Eye (tissue), 1 donor: ENCODE data around the gene TAGLN.

Experiments
- DNase-seq: peaks from one replicate; pipeline ENCODE4 v3.0.0-alpha.2; 2015

The TAGLN gene

GRCh38 chr11:117232092-117232878, 33.1 kb downstream of the TAGLN start, which contains the start of gene RNF214:
Gene RNF214, plus strand, starts transcription at chr11:117232671. Its CDS starts 1,602 bp downstream, at chr11:117234273.
- DNase-seq = peak; percentile 95

DNA sequence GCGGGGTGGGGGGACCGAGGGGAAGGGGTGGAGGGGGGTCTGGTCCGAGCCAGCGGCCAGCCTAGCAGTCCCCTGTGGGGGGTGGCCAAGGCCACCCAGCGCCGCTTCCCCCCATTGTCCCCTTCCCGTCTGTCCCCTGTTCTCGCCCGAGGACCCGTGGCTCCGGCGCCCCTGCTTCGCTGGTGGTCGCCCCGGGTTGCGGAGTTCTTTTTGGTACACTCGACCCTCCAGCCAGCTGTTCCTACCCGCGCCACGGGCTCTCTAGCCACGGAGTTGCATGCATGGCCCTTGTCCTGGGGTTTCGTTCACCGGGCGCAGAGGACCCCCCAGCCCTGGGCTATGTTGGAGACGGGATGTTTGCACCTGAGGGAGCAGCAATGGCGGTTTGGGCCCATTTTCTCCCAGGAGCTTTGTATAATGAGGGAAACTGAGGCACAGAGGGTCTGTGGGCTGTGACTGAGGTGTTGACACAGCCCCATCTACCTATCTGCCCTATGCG, 33.8 kb downstream of the TAGLN start:
- DNase-seq = peak; percentile 46

DNA sequence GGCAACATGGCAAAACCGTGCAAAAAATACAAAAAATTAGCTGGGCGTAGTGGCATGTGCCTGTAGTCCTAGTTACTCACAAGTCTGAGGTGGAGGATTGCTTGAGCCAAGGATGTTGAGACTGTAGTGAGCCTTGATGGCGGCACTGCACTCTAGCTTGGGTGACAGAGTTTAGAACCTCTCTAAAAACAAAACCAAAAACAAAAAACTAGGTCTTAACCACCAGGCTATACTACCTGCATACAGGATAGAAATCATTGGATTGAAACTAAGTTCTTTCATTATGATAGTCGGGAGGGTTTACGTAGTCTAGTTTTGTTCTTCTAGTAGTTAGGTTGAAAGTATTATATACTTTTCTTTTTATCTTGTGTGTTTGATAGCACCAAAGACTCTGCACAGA, 39.1 kb downstream of the TAGLN start:
- no peak for DNase-seq

DNA sequence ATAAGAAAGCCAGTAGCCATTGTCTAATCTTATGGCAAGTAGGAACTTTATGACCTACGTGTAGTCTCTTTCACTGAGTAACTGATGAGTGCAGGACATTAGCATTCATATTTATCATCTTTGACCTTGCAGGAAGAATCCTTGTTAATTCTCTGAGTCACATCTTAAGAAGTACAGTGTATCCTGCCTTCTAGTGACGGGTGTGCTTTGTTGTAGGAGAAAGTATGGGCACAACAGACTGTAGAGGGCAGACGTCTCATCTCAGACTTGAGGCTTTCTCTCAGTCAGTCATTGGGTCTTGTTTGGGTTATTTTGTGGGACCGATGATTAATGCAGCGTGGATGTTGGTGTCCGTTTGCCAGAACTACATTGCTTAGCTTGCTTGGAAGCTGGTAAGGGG, 40.1 kb downstream of the TAGLN start:
- DNase-seq = no peak

DNA sequence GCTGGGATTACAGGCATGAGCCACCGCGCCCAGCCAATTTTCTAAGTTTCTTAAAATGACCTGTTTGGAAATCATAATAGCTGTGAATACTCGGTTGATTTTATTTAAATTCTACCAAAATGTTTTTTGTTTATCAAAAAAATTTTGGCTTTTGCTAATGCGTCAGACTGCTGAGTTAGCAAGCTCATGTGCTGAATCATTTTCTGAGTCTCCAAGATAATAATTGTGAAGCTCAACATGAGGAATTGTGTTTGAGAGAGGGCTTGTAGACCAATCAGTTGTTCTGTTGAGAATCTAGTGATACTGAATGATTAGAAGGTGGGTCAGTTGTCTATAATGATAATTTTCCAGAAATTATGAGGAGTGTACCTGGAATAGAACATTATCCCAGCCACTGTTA, 49.2 kb downstream of the TAGLN start:
- no peak for DNase-seq

GRCh38 chr11:117249571-117249970, 50.4 kb downstream of the TAGLN start:
- no peak for DNase-seq

DNA sequence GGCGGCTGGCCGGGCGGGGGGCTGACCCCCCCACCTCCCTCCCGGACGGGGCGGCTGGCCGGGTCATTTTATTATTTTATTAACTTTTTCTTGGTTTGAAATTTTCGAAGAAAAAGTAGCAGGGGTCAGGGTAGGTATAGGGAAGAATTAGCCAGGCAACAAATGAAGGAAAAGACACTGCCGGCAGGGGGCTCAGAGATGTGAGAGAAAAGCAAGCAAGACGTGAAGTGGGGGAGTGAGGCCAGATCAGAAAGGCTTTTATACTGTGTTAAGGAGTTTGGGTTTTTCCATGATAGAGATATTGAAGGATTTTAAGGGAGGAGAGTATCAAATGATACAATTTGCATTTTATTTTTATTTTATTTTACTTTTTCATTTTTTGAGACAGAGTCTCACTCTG, 52.3 kb downstream of the TAGLN start:
- no peak for DNase-seq

DNA sequence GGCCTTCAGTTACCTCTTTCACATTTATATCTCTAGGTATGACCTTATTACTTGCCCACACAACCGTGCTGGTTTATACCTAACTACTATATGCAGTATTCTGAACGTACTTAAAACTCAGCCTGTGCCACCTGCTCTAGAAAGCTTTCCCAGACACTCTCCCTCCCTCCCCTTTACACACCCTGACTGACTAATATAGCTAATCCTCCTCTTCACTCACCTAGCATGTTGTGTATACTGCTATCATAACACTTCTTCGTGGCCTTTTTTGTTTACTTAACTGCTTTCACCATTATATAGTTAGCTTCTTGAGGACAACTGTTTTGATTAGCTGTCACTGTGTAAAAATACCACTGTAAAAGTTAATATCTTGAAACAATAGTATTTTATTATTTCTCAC, 56.8 kb downstream of the TAGLN start:
- no peak for DNase-seq

DNA sequence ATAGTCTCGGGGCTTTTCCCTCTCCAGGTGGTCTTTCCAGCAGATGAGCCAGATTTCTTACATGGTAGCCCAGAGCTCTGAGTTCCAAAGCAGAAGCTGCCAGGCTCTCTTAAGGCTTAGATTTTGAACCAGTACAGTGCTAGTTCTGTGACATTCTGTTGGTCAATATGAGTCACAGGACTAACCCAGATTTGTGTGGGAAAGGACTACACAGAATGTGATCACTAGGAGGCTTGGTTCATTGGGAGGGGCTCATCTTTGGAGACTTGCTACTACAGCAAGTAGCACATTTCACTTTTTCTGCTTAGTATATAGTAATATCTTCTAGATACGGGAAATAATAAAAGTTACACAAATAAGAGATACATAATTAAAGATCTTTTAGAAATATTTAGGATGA, 57.4 kb downstream of the TAGLN start:
- DNase-seq = no peak
